ENCODE results near the gene RABL2B.

The RABL2B gene

GRCh38 chr22:50719814-50720300, 63.6 kb downstream of the RABL2B start:
- DNase-seq (ENCODE audit: insufficient read length, low spot score) (no peak), FAIRE-seq (no peak)
- no peak for TF ChIP-seq TAF1 (IDR thresholded peaks at IDR 0.05; ENCODE audit: low read depth, low read length)
- TF ChIP-seq POLR2AphosphoS5 (IDR thresholded peaks at IDR 0.05; ENCODE audit: low read depth, low read length) = no peak
- TF ChIP-seq POU2F2 (IDR thresholded peaks at IDR 0.05; ENCODE audit: low read depth, low read length) = no peak
- TF ChIP-seq SPI1 (IDR thresholded peaks at IDR 0.05; ENCODE audit: low read depth, low read length) = no peak
- no peak for TF ChIP-seq PAX5 (IDR thresholded peaks at IDR 0.05; ENCODE audit: insufficient read depth, low read length, severe bottlenecking)
- no peak for TF ChIP-seq POLR2A (IDR thresholded peaks at IDR 0.05; ENCODE audit: low read depth, low read length)

DNA sequence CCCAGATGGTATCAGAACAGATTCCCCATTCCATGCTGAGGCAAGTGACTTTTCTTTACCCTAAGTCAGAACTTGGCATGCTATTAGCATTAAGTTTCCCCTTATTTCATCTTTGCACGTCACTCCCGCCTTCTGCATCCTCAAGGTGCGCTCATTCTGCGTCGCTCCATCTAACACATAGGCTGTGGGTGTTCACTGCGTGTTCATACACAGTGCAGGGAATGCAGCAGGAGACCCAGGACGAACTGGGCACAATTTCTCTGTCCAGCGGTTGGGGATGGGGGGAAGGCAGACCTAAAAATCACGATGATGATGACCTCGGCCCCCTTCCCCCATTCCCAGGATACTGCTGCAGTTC, 65.1 kb downstream of the RABL2B start:
- TF ChIP-seq POU2F2 (IDR thresholded peaks at IDR 0.05; ENCODE audit: low read depth, low read length) = no peak
- no peak for TF ChIP-seq POLR2AphosphoS5 (IDR thresholded peaks at IDR 0.05; ENCODE audit: low read depth, low read length)
- DNase-seq (ENCODE audit: insufficient read length, low spot score) (no peak), FAIRE-seq (no peak)

DNA sequence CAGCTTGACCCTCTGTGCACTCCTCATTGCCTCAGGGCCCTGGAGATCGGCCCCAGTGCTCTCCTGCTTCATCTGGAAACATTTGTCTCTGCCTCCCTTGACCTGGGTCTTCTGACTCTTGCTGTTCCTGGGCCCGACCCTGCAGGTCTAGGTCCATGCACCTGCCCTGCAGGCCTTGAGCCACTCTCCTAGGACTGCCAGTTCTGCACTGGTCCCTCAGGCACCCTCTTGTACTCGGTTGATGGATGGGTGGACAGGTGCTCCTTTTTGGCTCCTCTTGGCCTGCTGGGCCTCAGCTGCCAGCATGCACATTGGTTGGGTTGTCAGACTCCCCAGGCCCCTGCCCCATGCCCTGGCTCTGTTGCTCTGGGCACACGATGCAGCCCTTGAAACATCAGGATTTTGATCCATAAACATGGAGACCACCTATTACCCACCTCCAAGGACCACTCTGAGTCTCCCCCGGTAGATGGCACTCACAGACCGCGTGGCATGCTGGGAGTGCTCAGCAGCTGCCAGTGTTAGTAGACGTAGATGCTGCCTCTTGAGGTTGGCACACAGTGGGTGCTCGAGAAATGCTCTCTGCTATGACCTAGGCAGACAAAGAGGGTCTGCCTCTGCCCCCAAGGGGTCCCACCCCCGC, 65.6 kb downstream of the RABL2B start:
- TF ChIP-seq POU2F2 (IDR thresholded peaks at IDR 0.05; ENCODE audit: low read depth, low read length) = no peak
- TF ChIP-seq PAX5 (IDR thresholded peaks at IDR 0.05; ENCODE audit: insufficient read depth, low read length, severe bottlenecking) = no peak
- no peak for TF ChIP-seq POLR2A (IDR thresholded peaks at IDR 0.05; ENCODE audit: low read depth, low read length)
- TF ChIP-seq TAF1 (IDR thresholded peaks at IDR 0.05; ENCODE audit: low read depth, low read length) = no peak
- FAIRE-seq (no peak), DNase-seq (ENCODE audit: insufficient read length, low spot score) (no peak)
